Nephron (organoid): ENCODE data around the gene CRADD.
"Not testable (repeated sequence)": the region's sequence is repeated elsewhere in the genome, so short reads cannot be mapped to it uniquely, and the experiment has no call there.

Experiments used
- H3K27ac Mint-ChIP-seq, 3 experiments: 2 replicates each; pipeline ENCODE4 v1.8.0; 2020; ENCODE audit warnings: mixed read lengths in 3 of 3, mild to moderate bottlenecking in 2 of 3, moderate library complexity in 1 of 3
- H3K27me3 Mint-ChIP-seq: 2 replicates; pipeline ENCODE4 v1.8.0; 2021; ENCODE audit warnings: low read depth, mild to moderate bottlenecking, moderate library complexity, mixed read lengths
- H3K36me3 Mint-ChIP-seq: 2 replicates; pipeline ENCODE4 v1.8.0; 2020; ENCODE audit warnings: low read depth, mixed read lengths
- H3K4me1 Mint-ChIP-seq: 2 replicates; pipeline ENCODE4 v1.8.0; 2020; ENCODE audit warnings: mixed read lengths
- H3K4me3 Mint-ChIP-seq, 3 experiments: 2 replicates each; pipeline ENCODE4 v1.8.0; 2020; ENCODE audit warnings: mild to moderate bottlenecking in 3 of 3, mixed read lengths in 3 of 3, moderate library complexity in 2 of 3
- H3K9me3 Mint-ChIP-seq: 2 replicates; pipeline ENCODE4 v1.8.0; 2020; ENCODE audit warnings: mixed read lengths
- TF ChIP-seq, protein P1 (sequence below), 3 experiments: fragments of 200-600 bp; sonication (generic); IDR thresholded peaks; one replicate each; pipeline ENCODE4 v1.5.0; 2021; ENCODE audit warnings: antibody characterized with exemption in 3 of 3; ENCODE audit not compliant: unreplicated experiment in 3 of 3

CRADD gene

DNA sequence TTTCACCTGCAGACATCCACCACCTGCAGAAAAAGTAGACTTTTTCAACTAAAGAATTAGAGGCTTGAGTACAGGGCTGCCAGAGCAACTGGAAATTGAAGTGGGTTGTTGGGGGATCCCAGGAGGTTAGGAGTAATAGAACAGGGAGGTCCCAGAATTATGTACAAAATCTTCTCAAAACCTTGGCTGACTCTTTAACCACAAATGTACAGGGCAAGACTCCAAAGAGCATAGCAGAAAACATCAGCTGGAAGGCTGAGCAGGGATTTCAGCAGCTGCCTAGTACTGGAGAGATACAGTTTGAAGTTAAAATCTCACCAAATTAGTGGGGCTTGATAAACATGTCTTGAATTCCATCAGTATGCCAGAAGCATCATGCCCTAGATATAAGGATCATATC lies 191.6 kb downstream of the CRADD start:
- Mint-ChIP-seq H3K36me3 (peaks cover 32% of the 10 kb centered on the region), H3K9me3 (peaks cover 75% of the 10 kb centered on the region), H3K27ac (no peak overlapping the region)

DNA sequence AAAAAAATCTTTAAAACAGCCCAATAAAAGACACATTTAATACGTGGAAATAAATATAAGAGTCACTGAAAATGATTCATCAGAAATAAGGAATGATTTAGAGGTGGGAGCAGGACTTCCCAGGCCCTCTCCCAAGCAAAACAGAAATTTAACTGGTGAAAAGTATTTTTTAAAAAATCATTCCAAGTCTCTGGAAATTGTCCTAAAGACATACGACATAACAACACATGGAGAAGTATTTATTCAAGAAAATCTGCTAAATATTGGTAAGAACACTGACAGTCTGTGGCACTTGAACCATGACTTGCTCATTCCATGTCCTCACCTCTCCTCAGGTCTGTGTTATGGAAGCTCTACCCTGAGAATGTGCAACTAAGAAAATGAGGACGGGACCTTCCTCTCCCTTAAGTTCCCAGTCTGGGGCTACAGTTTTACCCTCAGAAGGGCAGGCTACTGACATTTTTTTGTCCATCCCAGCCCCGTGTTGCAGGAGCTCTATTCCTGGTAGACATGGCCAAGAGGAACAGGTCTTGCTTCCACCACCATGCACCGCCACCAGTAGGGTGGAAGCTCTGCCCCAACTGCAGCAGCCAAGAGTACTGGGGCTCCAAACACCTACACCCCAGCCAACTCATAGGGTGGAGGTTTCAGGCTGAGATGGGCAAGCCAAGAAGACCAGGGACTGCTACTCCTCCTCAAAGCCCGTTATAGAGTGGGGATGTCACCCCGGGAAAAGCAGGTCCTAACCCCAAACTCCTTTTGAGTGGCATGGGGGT lies 193.0 kb downstream of the CRADD start:
- H3K4me3 Mint-ChIP-seq = no peak overlapping the region

More for the DNA sequence above, 191.6 kb downstream of the CRADD start:
- Mint-ChIP-seq H3K27me3 (no peaks in the 10 kb centered on the region), H3K4me1 (no peaks in the 10 kb centered on the region), H3K4me3 (no peak overlapping the region)
- TF ChIP-seq, protein P1, sequence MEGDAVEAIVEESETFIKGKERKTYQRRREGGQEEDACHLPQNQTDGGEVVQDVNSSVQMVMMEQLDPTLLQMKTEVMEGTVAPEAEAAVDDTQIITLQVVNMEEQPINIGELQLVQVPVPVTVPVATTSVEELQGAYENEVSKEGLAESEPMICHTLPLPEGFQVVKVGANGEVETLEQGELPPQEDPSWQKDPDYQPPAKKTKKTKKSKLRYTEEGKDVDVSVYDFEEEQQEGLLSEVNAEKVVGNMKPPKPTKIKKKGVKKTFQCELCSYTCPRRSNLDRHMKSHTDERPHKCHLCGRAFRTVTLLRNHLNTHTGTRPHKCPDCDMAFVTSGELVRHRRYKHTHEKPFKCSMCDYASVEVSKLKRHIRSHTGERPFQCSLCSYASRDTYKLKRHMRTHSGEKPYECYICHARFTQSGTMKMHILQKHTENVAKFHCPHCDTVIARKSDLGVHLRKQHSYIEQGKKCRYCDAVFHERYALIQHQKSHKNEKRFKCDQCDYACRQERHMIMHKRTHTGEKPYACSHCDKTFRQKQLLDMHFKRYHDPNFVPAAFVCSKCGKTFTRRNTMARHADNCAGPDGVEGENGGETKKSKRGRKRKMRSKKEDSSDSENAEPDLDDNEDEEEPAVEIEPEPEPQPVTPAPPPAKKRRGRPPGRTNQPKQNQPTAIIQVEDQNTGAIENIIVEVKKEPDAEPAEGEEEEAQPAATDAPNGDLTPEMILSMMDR (IDR thresholded peaks at IDR 0.05; ENCODE audit: unreplicated experiment in 3 of 3) = no peak

DNA sequence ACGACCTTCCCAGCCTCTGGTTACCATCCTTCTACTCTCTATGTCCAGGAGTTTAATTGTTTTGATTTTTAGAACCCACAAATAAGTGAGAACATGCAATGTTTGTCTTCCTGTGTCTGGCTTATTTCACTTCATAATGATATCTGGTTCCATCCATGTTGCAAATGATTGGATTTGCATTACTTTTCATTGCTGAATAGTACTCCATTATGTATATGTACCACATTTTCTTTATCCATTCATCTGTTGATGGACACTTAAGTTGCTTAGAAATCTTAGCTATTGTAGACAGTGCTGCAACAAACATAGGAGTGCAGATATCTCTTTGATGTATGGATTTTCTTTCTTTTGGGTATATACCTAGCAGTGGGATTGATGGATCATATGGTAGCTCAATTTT lies 194.4 kb downstream of the CRADD start:
- not testable (repeated sequence) for H3K27ac Mint-ChIP-seq, H3K4me3 Mint-ChIP-seq, H3K4me1 Mint-ChIP-seq, H3K27me3 Mint-ChIP-seq
- Mint-ChIP-seq H3K36me3 (peaks cover 27% of the 10 kb centered on the region), H3K9me3 (peaks cover 81% of the 10 kb centered on the region)

More for the DNA sequence above, 193.0 kb downstream of the CRADD start:
- TF ChIP-seq, protein P1 (IDR thresholded peaks at IDR 0.05; ENCODE audit: unreplicated experiment in 3 of 3) = no peak
- Mint-ChIP-seq H3K36me3 (peaks cover 34% of the 10 kb centered on the region), H3K27ac (no peak overlapping the region), H3K27me3 (no peaks in the 10 kb centered on the region), H3K9me3 (peaks cover 80% of the 10 kb centered on the region), H3K4me1 (no peaks in the 10 kb centered on the region)

DNA sequence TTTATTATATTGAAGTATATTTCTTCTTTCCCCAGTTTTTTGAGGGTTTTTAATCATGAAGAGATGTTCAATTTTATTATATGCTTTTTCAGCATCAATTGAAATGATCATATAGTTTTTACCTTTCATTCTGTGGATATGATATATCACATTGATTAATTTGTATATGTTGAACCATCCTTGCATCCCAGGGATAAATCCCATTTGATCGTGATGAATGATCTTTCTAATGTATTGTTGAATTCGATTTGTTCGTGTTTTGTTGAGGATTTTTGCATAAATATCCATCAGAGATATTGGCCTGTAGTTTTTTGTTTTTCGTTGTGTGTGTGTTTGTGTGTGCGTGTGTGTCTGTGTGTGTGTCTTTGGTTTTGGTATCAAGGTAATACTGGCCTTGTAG lies 196.4 kb downstream of the CRADD start:
- H3K36me3 Mint-ChIP-seq = peaks cover 22% of the 10 kb centered on the region

DNA sequence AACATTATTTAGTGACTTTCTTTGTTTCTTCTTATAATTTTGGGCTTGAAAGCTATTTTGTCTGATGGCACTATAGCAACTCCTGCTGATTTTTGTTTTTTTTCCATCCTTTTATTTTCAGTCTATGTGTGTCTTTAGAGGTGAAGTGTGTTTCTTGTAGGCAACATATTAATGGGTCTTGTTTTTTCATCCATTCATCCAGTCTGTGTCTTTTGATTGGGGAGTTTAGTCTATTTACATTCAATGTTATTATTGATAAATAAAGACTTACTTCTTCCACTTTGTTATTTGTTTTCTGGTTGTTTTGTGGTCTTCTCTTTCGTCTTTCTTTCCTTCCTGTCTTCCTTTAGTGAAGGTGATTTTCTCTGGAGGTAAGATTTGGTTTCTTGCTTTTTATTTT lies 198.0 kb downstream of the CRADD start:
- Mint-ChIP-seq H3K9me3 (peaks cover 59% of the 10 kb centered on the region), H3K4me3 (no peak overlapping the region), H3K36me3 (peaks cover 17% of the 10 kb centered on the region), H3K4me1 (no peaks in the 10 kb centered on the region), H3K27ac (no peak overlapping the region), H3K27me3 (no peaks in the 10 kb centered on the region)
- TF ChIP-seq, protein P1 (IDR thresholded peaks at IDR 0.05; ENCODE audit: unreplicated experiment in 3 of 3) = no peak

More for the DNA sequence above, 196.4 kb downstream of the CRADD start:
- Mint-ChIP-seq H3K27ac (no peak overlapping the region), H3K9me3 (peaks cover 74% of the 10 kb centered on the region), H3K4me3 (no peak overlapping the region), H3K27me3 (no peaks in the 10 kb centered on the region), H3K4me1 (no peaks in the 10 kb centered on the region)
- TF ChIP-seq, protein P1 (IDR thresholded peaks at IDR 0.05; ENCODE audit: unreplicated experiment in 3 of 3) = no peak

DNA sequence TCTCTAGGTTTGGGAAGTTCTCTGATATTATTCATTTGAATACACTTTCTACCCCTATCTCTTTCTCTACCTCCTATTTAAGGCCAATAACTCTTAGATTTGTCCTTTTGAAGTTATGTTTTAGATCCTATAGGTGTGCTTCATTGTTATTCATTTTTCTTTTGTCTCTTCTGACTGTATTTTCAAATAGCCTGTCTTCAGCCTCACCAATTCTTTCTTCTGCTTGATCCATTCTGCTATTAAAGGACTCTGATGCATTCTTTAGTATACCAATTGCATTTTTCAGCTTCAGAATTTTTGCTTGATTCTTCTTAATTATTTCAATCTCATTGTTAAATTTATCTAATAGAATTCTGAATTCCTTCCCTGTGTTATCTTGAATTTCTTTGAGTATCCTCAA lies 199.2 kb downstream of the CRADD start:
- Mint-ChIP-seq H3K27ac (no peak overlapping the region), H3K36me3 (peaks cover 15% of the 10 kb centered on the region), H3K4me3 (no peak overlapping the region), H3K9me3 (peaks cover 53% of the 10 kb centered on the region), H3K4me1 (no peaks in the 10 kb centered on the region), H3K27me3 (no peaks in the 10 kb centered on the region)
- TF ChIP-seq, protein P1 (IDR thresholded peaks at IDR 0.05; ENCODE audit: unreplicated experiment in 3 of 3) = no peak
